ENCODE measurements around the gene FAM72C.
"Not testable (repeated sequence)": the region's sequence is repeated elsewhere in the genome, so short reads cannot be mapped to it uniquely, and the experiment has no call there.

Gene FAM72C

GRCh38 chr1:143913705-143914104 is 58.1 kb downstream of the FAM72C start:
- in situ Hi-C loops (cut with HindIII; ENCODE audit: low sequenced_read_pairs): not testable (repeated sequence)
